ENCODE results near the gene POU6F2.
A peak's percentile ranks its signal among the peaks of the same experiment; 100 is the strongest.

The POU6F2 gene

DNA sequence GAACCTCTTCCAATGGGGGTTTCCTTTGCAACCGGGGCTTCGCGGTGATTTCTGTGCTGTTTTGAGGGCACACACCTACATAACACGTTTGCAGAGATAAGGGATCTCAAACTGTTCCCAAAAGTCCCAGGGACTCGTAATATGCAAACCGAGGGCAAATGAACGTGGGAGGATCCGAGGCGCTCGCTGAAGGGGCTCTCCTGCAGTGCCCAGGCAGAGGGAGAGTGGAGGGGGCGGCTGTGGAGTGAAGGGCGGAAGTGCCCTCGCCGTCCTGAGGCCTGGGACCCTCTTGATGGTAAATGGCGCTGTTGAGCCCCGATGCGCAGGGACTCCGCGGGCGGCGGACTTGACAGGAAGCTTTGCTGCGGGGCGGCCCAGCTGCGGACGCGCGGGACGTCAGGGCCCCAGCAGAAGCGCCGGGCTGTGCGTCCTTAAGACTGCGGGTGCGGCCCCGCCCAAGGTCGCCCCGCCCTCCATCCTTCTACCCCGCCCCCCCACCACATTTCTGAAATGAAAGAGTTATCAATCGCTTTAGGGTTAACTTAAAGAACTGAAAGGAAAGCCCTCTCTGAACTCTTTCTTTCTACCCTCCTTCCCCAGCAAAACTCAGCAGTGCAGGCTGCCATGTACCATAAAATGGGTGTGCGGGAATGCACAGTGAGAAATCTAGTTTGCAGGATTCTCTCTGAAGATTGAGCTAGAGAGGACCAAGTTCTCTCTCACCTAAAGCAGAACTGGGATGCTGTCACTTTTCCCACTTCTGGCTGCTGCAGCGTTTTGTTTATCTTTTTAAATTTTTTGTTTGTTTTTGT, 436.7 kb downstream of the POU6F2 start:
- DNase-seq: peak; percentile 84

GRCh38 chr7:39415091-39415787, 437.5 kb downstream of the POU6F2 start:
- peak; percentile 31 for DNase-seq

GRCh38 chr7:39416866-39417265, 439.2 kb downstream of the POU6F2 start:
- no peak for DNase-seq

DNA sequence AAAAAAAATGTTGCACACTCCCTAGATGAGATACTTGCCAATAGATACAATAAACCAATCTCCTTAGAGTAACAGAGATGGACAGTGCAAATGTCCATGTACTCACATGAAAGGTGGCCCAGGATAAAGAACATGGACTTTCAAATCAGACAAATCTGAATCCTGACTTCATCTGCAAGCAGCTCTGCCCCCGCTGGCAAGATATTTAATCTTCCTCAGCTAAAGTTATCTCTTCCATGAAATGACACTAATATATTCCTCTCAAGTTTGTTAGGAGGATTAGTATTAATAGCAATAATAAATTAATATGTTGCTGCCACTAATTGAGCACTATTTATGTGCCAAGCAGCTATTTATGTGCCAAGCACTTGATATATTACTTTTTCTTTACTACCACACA, 439.9 kb downstream of the POU6F2 start:
- no peak for DNase-seq

GRCh38 chr7:39421251-39421650, 443.5 kb downstream of the POU6F2 start:
- DNase-seq: no peak

DNA sequence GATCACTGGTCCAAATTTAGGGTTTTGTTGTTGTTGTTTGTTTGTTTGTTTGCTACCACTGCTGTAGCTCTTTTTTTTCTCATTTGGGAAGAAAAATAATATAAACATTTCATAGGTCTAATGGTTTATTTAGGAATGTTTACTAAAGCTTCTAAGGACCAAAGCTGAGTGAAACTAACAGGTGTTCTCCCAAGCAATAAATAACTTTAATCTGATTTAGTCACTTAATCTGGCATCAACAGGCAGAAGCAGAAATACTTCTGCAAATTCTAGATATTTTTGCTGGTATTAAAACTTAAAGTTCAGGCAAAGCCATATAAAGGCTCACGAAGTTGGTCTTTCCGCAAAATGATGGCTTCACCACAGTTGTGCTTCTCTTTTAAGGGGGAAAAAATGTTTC, 444.0 kb downstream of the POU6F2 start:
- no peak for DNase-seq

- no peak for DNase-seq
Measured at GRCh38 chr7:39428221-39428620, 450.5 kb downstream of the POU6F2 start.

DNA sequence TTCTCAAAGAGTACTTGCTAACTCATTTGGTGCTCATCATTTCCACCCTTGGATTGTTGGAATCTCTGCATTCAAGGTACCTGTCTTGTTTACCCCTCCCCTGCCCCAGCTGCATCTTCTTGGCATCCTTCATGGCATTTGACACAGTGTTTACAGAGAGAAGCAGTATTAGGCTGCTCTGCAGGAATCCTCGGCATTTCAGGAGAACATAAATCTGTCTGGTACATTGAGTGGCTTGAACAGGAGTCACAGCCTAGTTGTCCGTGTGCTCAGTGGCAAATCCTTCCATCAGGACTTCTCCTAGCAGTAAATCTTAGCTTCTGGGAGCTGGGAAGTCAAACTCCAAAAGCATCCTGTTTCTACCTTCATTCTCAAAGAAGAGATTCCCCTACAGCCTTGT, 451.7 kb downstream of the POU6F2 start:
- no peak for DNase-seq

- no peak for DNase-seq
Measured at GRCh38 chr7:39430441-39430840, 452.7 kb downstream of the POU6F2 start.

- DNase-seq: peak; percentile 67
Measured at GRCh38 chr7:39430909-39431641, 453.4 kb downstream of the POU6F2 start.

- no peak for DNase-seq
Measured at GRCh38 chr7:39432368-39432767, 454.7 kb downstream of the POU6F2 start.

DNA sequence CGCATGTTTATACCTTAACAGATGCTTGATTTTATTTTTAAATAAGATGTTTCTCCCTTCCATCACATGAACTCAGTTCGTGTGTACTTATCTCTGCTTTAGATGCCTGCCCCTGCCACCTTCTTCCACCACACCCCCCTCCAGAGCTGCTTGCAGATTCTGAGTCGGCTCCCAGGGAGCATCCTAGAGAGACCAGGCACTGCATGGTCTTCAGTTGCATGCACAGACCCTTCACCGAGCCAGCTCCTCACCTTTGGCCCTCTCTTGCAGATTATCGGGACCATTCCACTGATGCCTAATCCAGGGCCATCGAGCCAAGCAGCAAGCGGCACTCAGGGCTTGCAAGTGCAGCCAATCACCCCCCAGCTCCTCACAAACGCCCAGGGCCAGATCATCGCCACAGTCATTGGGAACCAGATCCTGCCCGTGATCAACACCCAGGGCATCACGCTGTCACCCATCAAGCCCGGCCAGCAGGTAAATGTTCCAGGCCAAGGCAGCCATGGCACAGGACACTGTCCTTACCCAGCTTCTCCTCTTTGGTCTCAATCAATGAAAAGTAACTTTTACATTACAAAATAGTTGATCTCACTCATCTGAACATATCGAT, 455.2 kb downstream of the POU6F2 start:
- DNase-seq: no peak

DNA sequence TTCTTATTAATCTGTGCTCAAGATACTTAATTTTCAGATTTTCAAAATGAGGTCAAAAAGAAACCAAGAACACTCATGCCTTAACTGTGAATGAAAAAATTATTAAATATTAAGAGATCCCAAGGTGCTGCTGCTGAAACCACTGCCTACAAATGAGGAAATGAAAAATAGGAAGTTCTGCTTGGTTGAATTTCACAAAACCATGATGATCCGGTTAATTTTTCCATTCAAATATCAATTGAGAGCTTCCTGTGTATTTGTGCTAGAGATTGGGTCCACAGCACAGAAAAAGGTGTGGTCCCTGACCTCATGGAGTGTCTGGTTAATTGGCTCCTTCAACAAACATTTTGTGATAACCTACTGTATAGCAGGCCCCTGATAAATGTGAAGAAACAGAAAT, 455.8 kb downstream of the POU6F2 start:
- no peak for DNase-seq

GRCh38 chr7:39434012-39434411, 456.3 kb downstream of the POU6F2 start:
- no peak for DNase-seq

DNA sequence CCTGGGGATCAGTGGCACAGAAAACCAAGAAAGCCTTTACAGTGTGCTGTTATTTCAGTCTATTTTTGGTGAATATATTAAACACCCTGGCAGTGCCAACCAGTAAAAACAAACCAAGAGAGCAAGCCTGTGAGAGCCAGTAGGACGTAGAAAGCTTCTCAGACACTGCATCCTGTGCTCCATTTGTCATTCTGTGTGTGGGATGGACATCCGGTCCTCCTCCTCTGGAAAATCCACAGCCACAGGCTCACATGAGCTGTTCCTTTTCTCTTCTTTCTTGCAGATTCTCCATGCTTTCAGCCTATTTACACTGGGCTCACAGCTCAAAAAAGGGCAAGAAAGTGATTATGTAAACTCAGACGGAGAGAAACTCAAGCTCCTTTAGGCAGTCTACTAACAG, 468.8 kb downstream of the POU6F2 start:
- DNase-seq: no peak

GRCh38 chr7:39451901-39452300, 474.2 kb downstream of the POU6F2 start:
- DNase-seq: no peak

DNA sequence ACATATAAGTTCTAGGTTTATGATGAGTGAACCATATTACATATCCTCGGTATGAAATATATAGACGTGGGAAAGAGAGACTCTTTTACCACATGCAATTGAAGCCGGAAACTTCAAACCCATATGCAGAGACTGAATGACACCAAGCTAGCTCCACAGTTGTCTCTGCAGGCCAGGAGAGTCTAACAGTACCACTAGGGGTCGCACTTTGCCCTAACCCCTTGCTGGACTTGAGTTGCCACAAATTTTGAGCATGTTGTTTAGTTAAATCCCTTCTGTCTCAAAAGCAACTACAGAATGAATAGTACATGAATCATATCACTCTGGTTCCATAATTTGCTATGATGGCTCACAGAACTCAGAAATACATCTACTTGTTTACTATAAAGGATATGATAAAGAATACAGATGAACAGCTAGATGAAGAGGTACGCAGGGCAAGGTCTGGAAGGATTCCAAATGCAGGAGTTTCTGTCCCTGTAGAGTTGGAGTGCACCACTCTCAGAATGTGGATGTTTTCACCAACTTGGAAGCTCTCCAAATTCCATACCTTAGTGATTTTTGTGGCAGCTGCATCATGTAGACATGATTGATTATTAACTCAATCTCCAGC, 476.1 kb downstream of the POU6F2 start:
- peak; percentile 55 for DNase-seq

DNA sequence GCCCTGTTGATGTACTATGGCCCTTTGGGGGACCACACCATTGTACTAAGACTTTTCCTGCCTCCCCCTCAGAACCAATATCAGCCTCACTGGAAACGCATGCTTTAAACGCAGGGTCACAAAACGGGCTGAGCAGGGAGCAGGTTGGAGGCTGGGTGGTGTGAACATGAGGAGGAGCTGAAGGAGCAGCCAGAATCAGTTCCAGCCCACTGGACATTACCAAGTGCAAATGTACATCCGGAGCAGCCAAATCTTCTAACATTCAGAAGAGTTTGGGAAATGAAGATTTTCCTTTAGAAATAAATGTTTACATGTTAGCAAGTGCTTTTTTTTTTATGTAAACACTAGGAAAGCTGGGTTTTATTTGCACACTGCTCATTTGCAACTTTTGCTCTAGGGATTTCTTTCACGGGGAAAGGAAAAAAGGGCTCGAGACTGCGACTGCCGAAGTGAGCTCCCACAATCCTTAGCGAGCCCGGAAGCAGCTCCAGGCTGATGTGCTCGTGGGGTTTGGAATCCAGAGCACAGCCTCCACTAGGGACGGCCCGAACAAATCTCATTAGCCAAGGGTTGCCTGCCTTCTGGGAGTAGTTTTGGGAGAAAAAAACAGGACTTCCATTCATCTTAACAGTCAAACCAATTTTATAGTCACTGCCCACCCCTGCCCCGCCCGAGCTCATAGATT, 480.5 kb downstream of the POU6F2 start:
- no peak for DNase-seq

GRCh38 chr7:39459636-39460035, 481.9 kb downstream of the POU6F2 start:
- no peak for DNase-seq

DNA sequence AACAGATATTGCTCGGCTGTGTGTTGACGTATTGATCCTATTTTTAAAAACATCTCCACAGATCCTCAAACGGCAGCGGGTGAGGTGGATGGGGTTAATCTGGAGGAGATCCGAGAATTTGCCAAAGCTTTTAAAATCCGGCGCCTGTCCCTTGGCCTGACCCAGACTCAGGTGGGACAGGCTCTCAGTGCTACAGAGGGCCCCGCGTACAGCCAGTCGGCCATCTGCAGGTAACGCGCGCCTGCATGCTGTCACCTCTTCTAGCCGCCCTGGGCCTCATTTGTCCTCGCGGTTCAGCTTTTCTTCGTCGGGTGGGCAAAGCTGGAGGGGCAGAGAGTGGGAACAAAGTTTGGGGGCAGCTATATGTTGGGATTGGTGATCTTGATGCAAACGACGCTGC, 482.8 kb downstream of the POU6F2 start:
- DNase-seq: no peak

GRCh38 chr7:39461263-39461820, 483.6 kb downstream of the POU6F2 start:
- DNase-seq: peak; percentile 61

DNA sequence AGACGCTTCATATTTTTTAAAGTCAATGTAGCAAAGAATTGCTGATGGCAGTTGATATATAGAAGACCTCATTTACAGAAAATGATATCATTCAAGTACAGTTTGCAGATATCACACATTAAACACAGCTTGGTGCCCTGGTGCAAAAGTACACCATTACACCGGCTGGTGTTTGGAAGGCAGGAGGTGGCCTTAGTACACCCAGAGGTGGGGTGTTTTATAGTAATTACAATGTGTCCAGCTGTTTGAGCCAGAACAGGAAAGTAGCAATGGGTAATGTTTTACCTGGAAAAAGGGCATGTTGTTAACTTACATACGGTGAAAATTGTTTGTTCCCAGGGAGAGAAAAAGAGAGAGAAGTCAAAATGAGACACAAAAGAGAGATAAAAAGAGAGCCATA, 485.5 kb downstream of the POU6F2 start:
- no peak for DNase-seq
